Measurements from ENCODE around the gene IER5.

IER5 gene

DNA sequence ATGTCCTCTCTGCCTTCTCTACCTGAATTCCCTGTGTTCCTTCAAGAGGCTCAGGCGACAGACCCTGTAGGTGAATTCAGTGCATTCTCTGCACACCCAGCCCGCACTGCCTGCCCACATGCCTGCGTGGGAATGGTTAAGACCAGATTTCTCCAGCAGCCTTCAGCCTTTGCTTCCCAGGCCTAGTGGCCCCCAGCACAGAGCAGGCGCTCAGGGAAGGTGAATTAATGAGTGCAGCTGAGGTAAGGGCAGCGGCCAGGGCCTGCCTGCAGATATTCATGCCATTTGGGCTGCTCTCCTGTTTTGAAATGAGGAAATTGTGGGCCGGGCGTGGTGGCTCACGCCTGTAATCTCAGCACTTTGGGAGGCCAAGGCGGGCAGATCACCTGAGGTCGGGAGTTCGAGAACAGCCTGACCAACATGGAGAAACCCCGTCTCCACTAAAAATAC lies 45.5 kb downstream of the IER5 start:
- peak; percentile 21 for DNase-seq (ENCODE audit: low read depth, low spot score)

DNA sequence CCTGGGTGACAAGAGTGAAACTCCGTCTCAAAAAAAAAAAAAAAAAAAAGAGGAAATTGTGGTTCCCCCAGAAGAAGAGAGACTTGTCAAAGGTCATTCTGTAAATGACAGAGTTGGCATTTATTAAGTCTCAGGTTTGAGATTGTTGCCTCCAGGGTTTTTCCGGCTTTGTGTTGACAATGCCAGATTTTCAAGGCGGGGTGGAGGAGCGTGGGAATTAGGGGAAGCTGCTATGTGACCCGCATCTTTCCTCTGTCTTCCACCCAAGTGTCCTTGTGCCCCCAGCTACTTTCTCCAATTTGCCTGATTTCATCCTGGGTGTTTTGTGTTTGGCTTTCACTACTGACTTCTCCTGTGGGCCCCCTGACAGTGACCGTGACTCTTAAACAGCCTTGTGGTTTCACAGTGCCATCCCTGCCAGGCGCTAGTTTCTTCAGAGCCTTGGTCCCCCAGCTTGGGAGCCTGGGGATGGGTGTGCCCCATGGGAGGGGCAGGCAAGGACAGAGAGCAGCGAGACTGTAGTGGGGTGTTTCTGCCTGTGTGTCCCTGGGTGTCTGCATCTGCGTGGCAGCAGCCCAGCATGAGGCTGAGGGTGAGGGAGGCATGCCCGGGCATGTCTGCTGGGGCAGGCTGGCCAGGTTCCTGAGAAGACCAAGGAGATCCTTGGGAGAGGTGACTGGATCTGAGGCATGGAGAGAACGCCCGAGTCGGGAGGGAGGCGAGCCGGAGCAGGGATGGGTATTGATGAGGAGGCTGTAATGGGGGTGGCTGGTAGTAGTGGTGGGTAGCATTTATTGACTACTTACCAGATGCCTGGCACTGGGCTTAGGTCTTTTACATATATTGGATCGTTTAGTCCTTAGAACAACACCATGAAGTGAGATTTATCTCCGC lies 46.3 kb downstream of the IER5 start:
- DNase-seq (ENCODE audit: low read depth, low spot score), result peak; percentile 34

DNA sequence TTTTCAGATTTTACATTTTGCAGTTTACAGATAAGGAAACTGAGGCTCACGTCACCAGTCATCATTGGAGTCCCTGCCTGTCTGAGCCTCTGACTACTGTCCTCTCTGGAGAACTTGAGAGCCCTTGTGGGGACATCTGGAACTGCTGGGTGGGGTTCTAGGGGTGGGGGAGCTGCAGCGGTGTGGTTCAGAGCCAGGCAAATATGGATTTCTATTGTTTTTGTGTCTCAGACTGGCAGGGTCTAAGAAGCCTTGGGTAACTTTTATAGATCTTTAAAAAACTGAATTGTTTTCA lies 46.9 kb downstream of the IER5 start:
- peak; percentile 16 for DNase-seq (ENCODE audit: low read depth, low spot score)

DNA sequence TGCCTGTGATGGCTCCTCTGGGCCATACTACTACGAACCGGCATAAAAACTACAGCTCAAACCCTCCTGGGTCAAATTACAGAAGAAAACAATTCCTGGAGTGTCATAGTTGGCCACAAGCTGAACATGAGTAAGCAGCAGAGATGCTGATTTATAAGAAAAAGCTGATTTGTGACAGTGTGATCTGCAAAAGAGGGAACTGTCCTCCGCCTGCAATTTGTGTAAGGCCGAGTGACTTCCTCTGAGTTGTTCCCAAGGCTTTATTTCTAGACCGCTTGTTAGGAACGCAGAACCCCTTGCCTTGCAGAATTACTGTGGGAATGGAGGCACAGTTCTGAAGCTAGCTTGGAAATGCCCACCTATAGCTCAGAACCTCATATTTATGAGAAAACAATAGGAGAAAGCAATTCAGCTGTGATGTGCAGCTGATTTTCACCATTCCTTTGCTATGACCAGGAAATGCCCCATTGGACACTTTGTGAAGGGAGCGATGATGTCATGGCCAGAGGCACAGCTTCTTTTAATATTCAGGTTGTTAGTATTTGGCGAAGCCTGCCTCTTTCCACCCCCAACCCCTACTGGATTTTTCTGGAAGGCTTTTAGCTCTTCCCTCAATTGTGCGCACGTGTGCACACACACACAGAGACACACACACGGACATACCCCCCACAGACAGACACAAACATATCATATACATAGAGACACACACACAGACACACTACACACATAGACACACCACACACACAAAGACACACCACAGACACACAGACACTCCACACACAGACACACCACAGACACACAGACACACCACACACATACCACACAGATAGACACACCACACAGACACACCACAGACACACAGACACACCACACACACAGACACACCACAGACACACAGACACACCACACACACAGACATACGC lies 47.6 kb downstream of the IER5 start:
- DNase-seq (ENCODE audit: low read depth, low spot score), result no peak

DNA sequence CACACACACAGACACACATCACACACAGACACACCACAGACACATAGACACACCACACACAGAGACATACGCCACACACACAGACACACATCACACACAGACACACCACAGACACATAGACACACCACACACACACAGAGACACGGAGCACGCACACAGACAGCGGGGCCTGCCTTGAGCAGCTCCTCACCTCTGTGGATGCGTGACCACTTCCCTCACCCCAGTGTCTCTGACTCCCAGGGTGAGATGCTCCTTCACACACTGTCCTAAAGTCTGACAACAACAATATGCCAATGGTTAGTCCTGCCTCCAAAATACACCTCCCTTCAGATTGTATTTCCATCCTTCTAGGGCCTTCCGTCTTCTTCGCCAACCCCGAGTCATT lies 48.2 kb downstream of the IER5 start:
- DNase-seq (ENCODE audit: low read depth, low spot score), result no peak

DNA sequence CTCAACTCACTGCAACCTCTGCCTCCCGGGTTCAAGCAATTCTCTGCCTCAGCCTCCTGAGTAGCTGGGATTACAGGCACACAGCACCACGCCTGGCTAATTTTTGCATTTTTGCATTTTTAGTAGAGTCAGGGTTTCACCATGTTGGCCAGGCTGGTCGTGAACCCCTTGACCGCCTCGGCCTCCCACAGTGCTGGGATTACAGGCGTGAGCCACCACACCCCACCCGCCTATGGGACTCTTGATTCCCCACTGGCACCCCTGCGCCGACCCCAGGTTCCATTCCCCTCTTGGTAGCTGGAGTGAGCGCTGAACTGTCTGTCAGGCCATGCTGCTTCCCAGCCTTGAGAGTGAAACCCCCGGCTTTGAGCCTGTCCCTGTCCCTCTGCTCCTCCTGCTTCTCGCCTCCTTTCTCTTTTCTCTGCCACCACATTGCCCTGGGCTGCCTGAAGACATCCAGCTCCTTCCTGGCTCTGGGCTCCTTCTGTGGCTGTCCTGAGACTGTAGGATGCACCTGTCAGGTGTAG lies 48.8 kb downstream of the IER5 start:
- no peak for DNase-seq (ENCODE audit: low read depth, low spot score)

DNA sequence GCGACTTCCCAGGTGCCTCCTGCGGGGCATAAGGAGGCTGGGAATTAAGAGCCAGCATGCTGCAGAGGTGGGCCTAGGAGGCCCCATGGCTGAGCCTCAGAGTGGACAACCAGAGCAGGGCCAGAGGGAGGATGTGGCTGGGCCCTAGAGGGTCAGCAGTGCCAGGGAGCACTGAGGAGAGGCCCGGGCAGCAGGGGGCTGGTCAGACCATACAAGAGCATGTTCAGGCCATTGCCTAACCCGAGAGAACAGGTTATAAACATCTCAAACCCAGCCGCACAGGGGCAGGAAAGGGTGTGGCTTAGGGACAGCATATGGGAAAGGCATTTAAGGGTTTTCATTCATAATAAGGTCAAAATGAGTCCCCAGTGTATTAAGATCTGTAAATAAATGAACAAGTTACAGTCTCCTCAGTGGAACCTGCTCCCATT lies 51.1 kb downstream of the IER5 start:
- DNase-seq (ENCODE audit: low read depth, low spot score), result no peak

DNA sequence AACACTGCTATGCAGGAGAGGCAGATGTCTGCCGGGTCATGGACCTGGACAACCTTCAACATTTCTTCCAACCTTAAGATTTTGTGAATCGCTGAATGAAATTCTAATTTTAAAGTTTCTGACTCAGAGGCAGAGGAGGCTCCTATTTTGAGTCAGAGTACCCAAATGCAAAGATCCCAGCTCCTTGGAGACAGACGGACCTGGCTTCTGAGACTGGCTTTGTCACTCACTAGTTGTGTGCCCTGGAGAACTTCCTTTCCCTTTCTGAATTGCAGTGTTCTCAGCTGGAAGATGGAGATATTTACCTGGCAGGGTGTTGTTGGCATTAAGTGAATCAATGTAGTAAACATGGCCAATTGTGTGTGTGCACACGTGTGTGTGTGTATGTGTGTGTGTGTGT lies 51.9 kb downstream of the IER5 start:
- DNase-seq (ENCODE audit: low read depth, low spot score), result no peak

DNA sequence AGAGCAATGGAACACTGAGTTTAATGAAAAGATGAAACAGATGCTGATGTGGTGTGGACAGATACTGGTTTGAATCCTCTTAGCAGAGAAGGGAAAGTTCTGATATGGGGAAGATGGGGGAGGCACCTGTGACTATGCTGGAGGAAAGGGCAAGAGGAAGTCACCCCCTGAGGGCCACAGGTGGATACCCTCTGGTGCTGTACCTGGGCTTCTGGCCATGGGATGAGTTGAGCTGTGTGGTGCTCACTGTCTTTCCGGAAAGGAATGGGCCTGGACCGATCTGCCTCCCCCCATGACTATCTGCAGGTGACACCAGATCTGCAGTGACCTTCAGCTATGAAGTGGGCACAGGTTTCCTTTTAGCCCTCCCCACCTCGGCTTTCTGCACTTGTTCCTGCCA lies 52.4 kb downstream of the IER5 start:
- no peak for DNase-seq (ENCODE audit: low read depth, low spot score)

DNA sequence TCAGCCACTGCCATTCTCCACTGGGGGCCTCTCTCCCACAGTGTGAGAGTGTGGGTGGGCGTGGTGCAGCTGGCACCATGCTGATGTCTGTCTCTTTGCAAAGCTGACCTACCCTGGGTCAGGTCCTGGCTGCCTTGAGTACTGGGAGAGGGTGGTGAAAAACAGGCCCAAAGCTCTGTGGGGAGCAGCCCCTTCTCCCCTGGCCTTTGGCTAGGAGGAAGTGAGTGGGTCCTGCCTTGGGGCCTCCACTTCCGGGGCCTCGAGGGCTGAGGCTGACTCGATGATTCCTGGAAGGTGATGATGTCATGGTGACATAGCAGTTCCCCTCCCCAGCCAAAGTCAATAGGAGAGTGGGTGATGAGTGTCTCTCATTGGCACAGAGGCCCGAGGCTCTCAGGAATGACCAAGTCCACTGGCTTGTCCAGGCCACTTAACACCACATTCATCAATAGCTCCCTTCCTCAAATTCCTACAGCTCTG lies 53.0 kb downstream of the IER5 start:
- peak; percentile 43 for DNase-seq (ENCODE audit: low read depth, low spot score)

Data from ELF-1 (cell line).